Fibroblast of skin of right quadriceps (primary cell): ENCODE results near the gene NDUFS7.
"Not testable (repeated sequence)": the region's sequence is repeated elsewhere in the genome, so short reads cannot be mapped to it uniquely, and the experiment has no call there.

ENCODE experiments used
- DNase-seq: peaks from one replicate; pipeline ENCODE4 v3.0.0-alpha.2; 2013

NDUFS7 gene

DNA sequence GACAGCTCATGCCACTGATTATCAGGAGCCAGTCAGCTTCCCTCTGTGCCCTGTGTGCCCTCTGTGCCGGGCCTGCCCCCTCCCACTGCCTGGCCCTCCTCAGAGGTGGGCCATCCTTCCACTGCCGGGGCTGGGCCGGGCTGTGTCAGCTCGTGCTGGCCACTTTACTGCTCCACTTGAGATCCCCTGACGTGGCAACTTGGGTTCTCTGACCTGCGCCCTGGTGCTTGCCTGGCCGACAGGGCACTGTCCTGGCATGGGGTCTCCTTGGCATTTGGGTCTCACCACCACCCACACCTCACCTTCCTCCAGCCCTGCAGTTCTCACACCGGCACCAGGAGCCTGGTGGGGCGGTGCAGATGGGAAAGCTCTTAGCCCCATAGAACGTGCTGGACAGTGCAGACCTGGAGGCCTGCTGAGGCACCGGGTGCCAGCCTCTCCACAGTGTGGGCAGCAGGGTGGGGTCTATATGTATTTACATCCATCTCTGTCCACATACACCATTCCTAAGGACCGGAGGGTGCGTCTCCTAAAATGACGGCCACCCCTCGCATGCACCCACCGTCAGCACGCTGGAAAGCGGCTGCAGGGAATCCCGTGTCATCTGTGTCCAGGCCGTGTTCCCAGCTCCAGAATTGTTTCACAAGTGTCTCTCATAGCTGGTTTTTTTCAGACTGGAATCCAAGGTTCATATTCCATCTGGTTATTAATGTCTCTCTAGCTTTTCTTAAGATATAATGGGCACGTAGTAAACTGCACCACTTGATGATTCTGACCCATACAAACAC lies 35.4 kb downstream of the NDUFS7 start:
- DNase-seq: no peak

DNA sequence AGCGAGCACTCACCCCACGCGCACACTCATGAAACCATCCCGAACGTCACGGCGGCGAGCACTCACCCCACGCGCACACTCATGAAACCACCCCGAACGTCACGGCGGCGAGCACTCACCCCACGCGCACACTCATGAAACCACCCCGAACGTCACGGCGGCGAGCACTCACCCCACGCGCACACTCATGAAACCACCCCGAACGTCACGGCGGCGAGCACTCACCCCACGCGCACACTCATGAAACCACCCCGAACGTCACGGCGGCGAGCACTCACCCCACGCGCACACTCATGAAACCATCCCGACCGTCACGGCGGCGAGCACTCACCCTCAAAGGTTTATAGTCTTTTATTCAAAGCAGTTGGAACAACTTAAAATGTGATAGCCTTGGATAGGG lies 36.4 kb downstream of the NDUFS7 start:
- not testable (repeated sequence) for DNase-seq

DNA sequence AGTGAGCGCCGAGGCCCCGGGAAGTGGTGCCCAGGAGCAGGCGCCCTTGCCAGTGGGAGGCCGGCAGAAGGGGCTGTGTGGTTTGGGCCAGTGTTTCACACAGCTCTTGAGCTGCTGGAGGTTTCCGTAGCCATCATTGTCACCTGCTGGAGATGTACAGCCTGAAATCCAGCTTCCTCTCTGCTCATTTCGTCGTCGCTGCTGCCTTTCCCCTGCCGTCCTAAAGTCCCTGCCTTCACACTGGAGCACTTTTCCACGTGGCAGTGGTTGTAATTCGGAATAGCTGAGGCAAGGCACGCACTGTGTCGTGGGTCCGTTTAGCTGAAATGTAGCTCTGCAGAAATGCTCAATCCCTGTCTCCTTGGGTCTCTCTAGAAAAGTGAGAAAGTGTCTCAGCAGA lies 36.9 kb downstream of the NDUFS7 start:
- no peak for DNase-seq

DNA sequence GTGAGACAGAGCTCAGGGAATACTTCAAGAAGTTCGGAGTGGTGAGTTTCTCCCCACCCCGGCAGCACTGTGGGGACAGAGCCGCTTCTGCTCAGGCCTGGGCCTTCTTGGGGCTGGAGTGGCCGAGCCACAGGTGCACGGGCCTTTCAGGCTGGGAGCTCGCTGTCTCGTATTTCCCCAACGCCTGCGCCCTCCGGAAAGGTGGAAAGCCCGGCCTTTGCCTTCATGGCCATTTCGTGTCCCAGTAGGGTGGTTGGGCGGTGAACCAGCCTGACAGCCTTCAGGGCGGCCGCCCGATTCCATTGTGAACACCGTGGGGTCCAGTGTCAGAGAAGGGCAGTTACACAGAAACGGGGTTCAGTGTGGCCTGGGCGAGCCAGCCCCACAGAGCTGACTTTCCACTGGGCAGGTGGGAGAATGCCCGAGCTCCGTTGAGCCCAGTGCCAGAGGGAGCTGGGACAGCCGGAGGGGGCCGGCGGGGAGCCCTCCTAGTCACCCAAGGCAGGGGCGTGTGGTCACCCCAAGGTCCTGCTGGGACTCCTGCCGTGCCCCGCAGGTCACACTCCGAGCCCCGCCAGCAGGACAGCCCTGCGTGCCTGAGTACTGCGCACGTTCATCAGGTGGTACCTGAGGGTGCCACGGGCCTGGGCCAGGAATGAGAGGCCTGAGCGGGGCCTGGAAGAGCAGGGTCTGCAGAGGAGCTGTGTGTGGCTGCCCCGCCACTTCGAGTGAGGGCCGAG lies 37.7 kb downstream of the NDUFS7 start:
- DNase-seq: no peak

DNA sequence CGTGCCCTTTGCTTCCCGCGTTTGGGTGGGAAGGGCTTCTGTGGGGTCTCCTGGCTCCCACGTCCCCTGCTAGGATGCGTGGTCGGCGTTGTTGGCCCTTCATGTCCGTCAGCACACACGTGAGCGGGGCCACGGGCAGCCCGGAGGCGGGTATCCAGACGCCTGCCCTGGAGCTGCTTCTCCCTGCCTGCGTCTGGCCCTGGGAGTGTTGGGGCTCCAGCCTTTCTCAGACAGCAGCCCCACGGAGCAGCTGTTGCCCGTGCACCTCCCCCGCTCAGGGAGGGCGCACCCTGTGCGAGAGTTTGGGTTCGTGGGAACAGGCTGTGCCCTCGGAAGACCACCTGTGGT lies 38.2 kb downstream of the NDUFS7 start:
- DNase-seq: no peak

DNA sequence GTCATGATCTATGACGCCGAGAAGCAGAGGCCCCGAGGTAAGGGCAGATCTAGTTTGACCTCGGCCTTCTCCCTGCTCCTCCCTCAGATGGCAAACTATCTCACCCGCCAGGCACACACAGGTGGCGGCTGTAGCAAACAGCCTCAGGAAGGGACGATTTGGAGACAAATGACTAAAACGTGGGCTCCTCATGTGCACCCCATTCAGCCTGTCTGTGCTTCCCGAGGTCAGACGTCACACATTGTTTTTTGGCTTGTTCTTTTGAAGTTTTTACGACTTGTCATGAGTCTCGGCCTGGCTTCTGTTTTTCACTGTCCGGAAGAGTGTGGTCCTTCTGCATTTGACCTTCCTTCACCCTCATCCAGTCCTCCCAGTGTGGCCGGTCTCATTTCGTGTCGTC lies 38.7 kb downstream of the NDUFS7 start:
- no peak for DNase-seq

DNA sequence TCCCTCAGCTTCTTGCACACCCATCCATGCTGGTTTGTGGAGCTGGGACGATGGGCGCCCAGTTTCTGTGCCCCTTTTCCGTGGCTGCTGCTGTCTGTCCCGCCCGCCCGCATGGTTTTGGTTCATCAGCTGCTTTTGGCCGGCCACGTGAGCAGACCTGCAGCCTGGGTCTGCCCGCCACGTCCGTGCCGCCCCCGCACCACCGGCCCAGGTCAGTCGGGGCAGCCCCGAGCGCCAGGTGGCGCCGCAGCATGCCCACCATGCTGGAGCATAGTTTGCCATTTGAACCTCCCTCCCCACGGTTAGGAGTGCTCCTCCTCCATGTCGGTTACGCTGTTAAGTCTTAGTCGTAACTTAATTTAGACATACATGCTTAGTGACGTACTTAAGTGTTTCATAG lies 39.2 kb downstream of the NDUFS7 start:
- no peak for DNase-seq

DNA sequence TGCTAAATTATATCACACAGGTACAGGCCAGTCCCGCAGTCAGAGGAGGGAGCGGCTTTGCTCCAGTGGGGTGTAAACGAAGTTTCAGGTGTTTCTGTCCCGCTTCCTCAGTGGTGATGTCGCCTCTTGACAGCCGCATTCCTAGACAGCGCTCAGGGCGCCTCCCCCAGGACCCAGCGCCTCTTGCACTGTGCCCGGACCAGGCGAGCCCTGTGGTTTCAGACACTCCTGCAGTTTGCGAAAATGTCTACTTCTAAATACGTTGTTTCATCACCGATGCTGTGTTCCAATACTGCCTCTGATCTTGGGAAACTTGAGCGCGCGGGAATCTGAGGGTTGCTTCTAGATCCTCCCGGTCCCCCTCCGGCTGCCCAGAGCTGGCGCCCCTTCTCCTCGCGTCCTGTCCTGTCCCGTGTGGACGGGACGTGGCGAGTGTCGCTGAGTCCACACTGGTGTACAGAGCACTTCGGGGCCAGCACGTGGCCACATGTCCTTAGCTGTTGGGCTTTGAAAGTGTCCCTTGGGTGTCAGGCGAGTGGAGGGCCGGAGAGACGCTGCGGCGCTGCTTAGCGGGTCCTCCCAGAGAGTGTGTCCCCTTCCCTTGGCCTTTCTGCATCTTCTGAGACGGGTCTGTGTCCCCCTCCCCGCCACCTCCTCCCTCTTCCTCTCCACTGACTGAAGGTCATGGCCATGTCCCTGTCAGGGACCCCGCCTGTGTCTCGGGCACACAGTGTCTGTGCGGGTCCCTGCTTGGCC lies 39.9 kb downstream of the NDUFS7 start:
- no peak for DNase-seq

DNA sequence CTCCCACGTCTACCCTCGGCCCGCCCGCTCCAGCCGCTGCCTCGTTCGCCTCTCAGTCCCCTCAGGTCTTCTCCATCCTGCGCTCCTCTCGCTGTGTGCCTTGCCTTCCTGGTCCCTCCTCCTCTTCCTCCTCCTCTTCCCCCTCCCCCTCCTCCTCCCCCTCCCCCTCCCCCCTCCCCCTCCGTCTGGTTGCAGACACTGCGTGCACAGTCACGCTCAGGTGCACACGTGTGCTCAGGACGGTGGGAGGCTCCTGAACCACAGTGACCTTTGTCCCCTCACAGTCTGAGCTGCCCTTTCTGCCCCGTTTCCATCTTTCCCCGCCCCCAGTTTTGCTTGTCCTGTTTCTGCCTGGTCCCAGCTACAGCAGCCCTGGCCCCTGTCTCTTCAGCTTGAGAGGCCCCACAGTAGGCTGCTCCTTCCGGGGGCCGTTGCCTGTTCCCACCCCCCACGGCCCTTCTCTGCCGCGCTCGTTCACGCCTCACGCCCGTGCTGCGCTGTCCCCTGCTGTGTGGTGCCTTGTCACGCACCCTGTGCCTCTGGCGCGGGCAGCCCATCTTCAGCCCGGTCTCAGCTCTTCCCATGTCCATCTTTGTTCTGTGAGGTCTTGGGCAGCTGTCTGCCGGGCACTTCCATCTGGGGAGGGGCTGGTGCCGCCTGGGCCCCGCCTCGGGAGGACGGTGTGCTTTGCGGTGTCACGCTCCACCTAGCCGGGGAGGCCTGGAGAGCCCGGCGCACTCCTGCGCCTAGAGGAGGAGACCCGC lies 40.7 kb downstream of the NDUFS7 start:
- no peak for DNase-seq

DNA sequence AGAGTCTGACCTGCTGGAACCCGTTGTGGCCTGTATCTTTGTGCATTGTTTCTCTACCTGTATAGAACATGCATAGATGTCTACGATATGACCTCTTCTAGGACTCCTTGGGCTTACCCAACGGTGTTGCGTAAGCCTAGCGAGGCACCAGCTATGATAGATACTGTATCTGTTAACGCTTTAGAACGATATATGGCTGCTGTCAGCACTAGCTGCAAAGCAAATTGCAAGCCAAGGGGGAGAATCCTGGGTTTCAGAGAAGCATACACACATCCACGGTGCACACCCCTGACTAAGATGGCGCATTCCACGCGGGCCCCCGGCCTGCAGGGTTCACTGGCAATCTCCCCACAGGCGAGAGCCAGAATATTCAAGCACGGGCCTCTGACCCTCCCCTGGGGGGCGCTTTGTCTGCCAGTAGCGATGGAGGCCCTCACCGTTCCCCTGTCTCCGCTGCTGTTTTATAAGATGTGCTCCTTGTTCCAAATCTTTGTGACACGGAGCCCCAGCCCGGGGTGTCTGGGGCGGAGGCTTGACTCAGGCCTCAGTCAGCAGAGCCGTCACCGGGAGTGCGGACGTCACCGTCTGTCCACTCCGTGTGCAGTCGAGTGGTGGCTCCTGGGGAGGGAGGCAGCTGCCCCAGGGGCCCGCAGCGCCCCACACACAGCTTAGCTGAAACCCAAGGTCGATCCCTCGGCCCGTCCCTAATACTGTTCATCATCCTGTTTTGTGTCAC lies 41.6 kb downstream of the NDUFS7 start:
- DNase-seq: peak; percentile 42

DNA sequence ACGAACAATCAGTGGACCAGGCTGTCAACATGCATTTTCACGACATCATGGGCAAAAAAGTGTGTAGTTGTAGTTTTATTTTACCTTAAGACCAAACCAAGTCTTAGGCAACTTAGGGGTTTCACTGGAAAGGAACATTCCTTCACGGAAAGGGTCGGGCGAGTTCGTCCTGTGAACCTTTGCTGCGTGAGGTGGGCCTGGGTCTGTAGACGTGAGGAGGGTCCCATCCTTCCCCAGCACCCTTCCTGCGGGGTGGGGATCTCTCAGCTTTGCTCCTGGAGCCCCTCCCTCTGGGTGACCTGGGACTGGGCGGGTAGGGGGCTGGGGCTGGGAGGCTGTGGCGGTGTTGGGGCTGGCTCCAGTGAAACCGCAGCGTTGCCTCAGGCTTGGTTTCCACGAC lies 42.2 kb downstream of the NDUFS7 start:
- no peak for DNase-seq

DNA sequence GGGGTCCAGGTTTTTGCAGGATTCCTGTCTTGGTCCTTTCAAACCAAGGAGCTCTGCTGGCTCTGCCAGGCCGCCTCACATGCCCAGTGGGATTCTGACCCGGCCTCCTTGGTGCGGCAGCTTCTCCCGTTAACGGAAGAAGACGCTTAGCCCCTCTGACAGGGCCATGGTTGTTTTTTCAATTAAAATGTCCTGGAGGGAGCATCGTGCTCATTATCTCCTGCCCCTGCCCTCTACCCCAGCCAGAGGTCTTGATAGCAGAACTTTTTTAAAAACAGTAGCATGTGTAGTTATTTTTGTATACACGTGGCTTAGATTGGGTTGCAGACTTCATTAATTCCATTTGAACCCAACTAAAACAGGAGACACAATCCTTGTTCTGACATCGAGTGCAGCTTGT lies 43.0 kb downstream of the NDUFS7 start:
- no peak for DNase-seq

DNA sequence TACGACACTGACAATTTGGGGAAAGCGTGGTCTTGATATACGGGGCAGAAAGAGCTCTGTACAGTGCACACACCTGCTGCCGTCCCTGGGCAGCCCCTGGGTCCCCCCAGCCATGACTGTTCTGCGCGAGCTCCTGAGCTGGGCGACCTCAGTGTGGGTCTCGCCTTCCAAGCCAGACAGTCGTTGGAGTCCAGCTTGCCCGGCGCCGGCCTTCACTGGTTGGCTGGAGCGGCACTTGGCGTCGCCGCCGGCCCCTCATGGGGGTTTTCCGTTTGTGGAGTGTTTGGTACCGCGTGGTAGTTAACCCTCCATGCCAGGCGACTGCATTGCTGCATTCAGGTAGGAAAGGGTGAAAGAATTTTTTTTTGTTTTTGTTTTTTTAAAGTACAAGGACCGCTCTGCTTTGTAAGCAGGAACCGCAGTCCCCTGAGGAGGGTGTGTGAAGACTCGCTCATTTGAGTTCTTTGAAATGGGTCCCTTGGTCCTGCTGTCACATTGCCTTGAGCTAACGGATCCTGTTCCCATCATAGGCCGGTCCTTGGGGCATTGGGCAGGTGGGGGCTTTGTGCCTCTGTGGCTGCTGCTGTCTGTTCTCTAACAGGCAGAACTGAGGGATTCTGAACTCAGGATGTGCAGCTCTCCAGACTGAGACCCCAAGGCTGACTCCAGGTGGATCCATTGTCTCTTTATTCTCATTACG lies 43.7 kb downstream of the NDUFS7 start:
- no peak for DNase-seq

DNA sequence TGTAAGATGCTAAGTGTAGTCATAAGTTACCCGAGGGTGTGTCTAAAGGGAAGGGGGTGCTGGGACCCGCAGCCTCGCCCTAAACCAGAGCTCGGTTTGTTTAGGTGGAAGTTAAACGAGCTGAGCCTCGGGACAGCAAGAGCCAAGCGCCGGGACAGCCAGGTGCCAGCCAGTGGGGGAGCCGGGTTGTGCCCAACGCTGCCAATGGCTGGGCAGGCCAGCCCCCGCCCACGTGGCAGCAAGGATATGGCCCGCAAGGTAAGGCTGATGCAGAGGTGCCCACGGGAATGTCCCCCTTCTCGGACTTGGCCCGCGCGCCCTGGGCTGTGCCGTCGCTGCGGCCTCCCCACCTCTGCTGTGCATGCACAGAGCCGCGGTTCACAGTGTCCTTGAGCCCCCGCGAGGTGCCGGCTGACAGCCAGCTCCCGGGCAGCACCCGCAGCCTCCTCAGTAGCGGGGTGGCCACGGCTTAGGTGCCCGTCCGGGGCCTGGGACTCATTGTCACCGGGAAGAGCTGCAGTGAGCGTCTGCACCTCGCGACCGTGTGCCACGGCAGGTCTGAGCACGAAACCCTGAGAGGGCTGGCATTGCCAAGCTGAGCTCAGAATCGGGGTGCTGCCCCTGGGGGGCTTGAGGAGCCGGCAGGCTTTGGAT lies 45.2 kb downstream of the NDUFS7 start:
- DNase-seq: no peak

DNA sequence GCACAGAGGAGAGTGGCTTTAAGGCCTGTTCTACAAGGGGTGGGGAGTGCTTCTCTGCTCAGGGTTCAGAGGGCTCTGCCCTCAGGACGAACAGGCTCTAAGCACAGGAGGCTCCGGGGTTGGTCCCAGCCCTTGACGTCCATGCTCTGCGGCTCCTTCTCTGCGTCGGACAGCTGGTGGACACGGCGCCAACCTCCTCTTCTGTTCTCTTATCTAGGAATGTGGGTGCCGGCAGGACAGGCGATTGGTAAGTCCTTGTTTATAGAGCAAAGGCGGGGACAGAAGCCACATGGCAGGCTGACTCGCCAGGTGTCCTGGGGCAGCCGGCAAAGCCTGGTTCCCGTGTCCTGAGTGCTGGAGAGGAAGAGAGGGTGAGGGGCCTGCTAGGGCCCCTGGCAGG lies 46.0 kb downstream of the NDUFS7 start:
- no peak for DNase-seq

DNA sequence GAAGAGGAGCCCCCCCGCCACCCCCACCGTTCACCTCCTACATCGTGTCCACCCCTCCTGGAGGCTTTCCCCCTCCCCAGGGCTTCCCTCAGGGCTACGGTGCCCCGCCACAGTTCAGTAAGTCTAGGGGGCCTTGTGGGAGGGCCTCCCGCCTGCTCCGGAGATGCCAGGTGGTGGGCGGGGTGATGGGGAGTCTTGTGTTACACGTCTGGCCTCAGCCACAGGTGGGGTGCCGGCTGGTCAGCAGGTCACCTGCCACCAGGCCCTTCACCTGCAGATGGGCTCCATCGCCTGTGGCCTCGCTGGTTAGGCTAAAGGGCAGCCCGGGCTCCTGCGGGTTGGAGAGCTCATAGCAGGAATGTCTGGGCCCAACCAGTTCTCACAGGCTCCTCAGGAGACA lies 46.5 kb downstream of the NDUFS7 start:
- DNase-seq: no peak

DNA sequence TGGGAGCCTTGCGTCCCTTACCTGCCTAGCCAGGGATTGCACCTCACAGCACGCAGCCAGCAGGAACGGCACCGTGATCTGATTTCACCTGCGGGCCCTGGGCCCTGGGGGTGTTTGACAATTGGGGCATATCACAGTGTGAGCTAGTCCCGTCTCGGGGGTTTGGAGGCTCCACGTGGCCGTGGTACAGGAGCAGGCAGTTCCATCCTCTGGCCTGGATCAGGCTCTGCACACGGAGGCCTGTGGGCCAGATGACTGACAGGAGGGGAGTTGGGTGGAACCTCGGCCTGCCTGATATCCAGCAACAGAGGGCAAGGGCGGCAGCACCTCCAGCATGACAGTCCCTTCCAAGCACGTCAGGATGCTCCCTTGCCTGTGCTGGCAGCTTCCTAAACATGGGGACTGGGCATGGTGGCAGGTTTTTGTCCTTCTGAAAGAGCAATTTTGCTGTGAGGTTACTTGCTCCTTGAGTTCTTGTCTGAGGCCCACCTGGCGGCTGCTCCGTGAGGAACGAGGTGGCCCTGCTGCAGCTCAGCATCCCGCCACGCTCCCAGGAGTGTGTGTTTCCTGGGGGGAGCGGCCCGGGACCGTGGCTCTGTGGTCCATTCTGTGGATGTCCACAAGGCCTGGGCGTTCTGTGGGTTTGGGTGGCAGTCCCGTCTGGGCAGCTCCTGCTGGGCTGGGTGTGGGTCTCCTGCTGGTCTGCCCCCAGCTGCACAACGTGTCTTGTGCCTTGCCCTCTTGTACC lies 48.2 kb downstream of the NDUFS7 start:
- DNase-seq: no peak

DNA sequence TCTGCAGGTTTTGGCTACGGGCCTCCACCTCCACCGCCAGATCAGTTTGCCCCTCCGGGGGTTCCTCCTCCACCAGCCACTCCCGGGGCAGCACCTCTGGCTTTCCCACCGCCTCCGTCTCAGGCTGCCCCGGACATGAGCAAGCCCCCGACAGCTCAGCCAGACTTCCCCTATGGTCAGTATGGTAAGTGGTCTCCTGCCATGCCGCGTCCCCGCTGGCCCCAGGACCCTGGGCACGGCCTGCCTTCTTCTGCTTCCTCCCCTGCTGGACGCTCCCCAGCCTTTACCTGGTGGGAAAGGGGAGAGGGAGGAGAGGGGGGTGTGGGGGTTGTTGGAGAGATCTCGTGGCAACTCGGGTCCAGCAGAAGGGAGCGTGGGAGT lies 48.8 kb downstream of the NDUFS7 start:
- DNase-seq: no peak

DNA sequence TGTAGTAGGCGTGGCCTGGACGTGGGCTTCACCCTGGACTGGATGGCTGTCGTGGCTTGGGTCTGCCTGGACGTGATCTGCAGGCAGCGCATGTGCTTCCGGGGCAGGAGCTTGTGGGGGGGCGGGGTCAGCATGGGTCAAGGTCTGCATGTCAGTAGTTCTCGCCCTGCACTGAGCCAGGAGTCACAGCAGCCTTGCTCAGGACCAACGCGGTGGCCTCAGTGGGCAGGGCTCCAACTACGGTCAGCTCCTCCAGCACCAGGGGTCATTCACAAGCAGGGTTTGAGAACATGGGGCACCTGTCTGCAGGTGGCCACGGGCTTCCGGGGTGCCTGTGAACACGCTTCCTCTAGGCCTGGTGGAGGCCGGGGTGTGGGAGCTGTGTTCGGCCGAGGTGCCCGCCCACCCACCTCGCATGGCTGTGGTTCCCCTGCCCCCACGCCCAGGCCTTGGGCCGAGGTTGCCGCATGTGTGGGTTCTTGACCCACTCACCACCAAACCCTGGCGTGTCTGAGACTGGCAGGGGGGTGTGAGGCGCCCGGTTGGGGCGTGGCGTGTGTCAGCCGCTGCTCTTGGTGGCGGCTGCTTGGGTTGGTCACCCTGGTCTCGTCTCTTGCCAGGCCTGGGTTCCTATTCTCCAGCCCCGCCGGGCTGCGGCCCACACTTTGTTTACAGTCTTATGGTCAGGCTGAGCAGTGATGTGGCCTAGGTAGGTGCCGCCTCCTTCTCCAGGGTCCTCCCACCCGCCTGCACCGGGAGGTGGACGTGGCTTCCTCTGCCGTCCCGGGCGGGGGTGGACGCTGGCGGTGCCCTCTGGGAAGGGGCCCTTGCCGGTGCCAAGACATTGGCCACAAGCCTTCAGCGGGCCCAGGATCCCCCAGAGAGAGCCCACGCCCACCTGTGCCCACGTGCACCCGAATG lies 49.7 kb downstream of the NDUFS7 start:
- no peak for DNase-seq

DNA sequence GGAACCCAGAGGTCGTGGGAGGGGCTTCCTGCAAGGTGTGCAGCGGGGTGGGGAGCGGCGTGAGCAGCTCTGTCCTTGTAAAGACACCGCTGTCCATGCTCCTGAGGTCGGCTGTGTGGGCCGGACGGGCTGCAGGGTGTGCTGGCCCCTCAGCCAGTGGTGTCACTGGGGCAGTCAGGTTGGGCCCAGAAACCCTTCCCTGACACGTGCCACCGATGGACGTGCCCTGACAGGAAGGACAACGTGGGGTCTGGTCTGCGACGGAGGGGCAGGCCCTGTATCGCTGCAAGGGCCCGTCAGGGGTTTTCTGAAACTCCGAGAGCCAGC lies 50.3 kb downstream of the NDUFS7 start:
- DNase-seq: no peak
